ENCODE results near the gene TOP1.

GRCh38 chr20:41055679-41056078, 27.1 kb downstream of the TOP1 start:
- no peak for TF ChIP-seq ZNF274 (IDR thresholded peaks at IDR 0.05; ENCODE audit: low read depth, low read length)
- no peak for TF ChIP-seq YY1 (IDR thresholded peaks at IDR 0.05; ENCODE audit: insufficient read depth, insufficient read length)
